GM12878 (cell line): ENCODE measurements around the gene KIF6. TPM values are rescaled to one million over a fixed set of nuclear protein-coding genes. Genes with fewer than 3 reads are reported as not detected.

Experiments
- ATAC-seq: fragments of 200-7000 bp; cut with Tn5 transposase; 3 replicates; pipeline ENCODE4 v1.9.1; 2020; ENCODE audit warnings: mild to moderate bottlenecking, moderate library complexity
- BruUV-seq: library from RNA; stranded (reverse); fragments of 400-500 nt; replicated peaks from 2 replicates; lab custom pipeline; 2021; lab: Mats Ljungman, UMichigan
- CTCF ChIA-PET: fragments of 300-600 bp; sonication (Branson Sonifier 250); formaldehyde crosslinking; extraction: SDS; loops from one replicate; lab custom pipeline; 2021; ENCODE audit warnings: inconsistent platforms; lab: Yijun Ruan, JAX
- POLR2A ChIA-PET: fragments of 350-600 bp; formaldehyde crosslinking; extraction: SDS; loops from one replicate; lab custom pipeline; 2021; ENCODE audit warnings: inconsistent platforms; lab: Charles Lee
- RAD21 ChIA-PET: fragments of 300-600 bp; sonication (Branson Sonifier 250); formaldehyde crosslinking; loops from one replicate; lab custom pipeline; 2023; ENCODE audit warnings: antibody characterized with exemption; ENCODE audit not compliant: unreplicated experiment; lab: Charles Lee
- SMC1A ChIA-PET: fragments of 300-600 bp; sonication (Branson Sonifier 250); formaldehyde crosslinking; loops from one replicate; lab custom pipeline; 2023; ENCODE audit not compliant: unreplicated experiment, uncharacterized antibody; lab: Charles Lee
- DNase-seq: peaks from one replicate; pipeline ENCODE4 v3.0.0-alpha.2; 2011; ENCODE audit warnings: low read depth, low spot score
- FAIRE-seq: peaks from 3 replicates; lab custom pipeline; 2011; peaks lifted over from hg19 to GRCh38; lab: Jason Lieb, UNC
- H2AFZ ChIP-seq: 2 replicates; pipeline ENCODE4 v1.6.0; 2011; ENCODE audit warnings: low read depth, low read length, control low read depth; ENCODE audit not compliant: control insufficient read depth
- H3K27ac ChIP-seq: 2 replicates; pipeline ENCODE4 v1.5.1; 2011; ENCODE audit warnings: control low read depth; ENCODE audit not compliant: control insufficient read depth, insufficient read depth
- H3K27me3 ChIP-seq, 2 experiments: replicated peaks in 1 of 2; 2 replicates each; pipeline versions ENCODE4 v1.6.0 to v1.6.1; 2011; ENCODE audit warnings: low read length in 1 of 2; ENCODE audit not compliant: control insufficient read depth in 2 of 2, insufficient read depth in 2 of 2
- H3K36me3 ChIP-seq, 2 experiments: 2 replicates each; pipeline ENCODE4 v1.5.1; 2011; ENCODE audit warnings: low read length in 1 of 2; ENCODE audit not compliant: control insufficient read depth in 2 of 2, insufficient read depth in 2 of 2
- H3K4me1 ChIP-seq: 2 replicates; pipeline ENCODE4 v1.6.1; 2011; ENCODE audit warnings: mild to moderate bottlenecking, low read length, moderate library complexity, mixed read lengths; ENCODE audit not compliant: control insufficient read depth, insufficient read depth
- H3K4me2 ChIP-seq: 2 replicates; pipeline ENCODE4 v1.6.0; 2011; ENCODE audit warnings: control low read depth; ENCODE audit not compliant: control insufficient read depth, insufficient read depth
- H3K4me3 ChIP-seq: fragments of 200-600 bp; sonication (generic); 2 replicates; pipeline ENCODE4 v1.5.1; 2016
- H3K79me2 ChIP-seq: 2 replicates; pipeline ENCODE4 v1.6.0; 2011; ENCODE audit warnings: low read length; ENCODE audit not compliant: control insufficient read depth, insufficient read depth
- H3K9ac ChIP-seq: 2 replicates; pipeline ENCODE4 v1.8.0; 2011; ENCODE audit warnings: low read length, control low read depth, mixed read lengths; ENCODE audit not compliant: control insufficient read depth, insufficient read depth
- H3K9me3 ChIP-seq: replicated peaks from 3 replicates; pipeline ENCODE4 v1.5.1; 2011; ENCODE audit warnings: mild to moderate bottlenecking, low read length; ENCODE audit not compliant: control insufficient read depth, insufficient read depth
- H4K20me1 ChIP-seq: 2 replicates; pipeline ENCODE4 v1.6.0; 2011; ENCODE audit not compliant: control insufficient read depth, insufficient read depth
- BCLAF1 ChIP-seq: fragments of 450-650 bp; IDR thresholded peaks from 2 replicates; pipeline ENCODE4 v1.6.1; 2017; ENCODE audit warnings: antibody characterized with exemption, mild to moderate bottlenecking, moderate library complexity
- CUX1 ChIP-seq: IDR thresholded peaks from 2 replicates; pipeline ENCODE4 v1.6.1; 2012; ENCODE audit warnings: improper control_type of control experiment, low read depth, low read length; ENCODE audit not compliant: insufficient replicate concordance
- MYC ChIP-seq: IDR thresholded peaks from 2 replicates; pipeline ENCODE4 v1.6.1; 2011; ENCODE audit warnings: mild to moderate bottlenecking, low read length, moderate library complexity, inconsistent platforms; ENCODE audit not compliant: insufficient read depth, insufficient replicate concordance, insufficient read length, severe bottlenecking
- SMARCA5 ChIP-seq: fragments of 450-650 bp; IDR thresholded peaks from 2 replicates; pipeline ENCODE4 v1.6.1; 2017; ENCODE audit warnings: mild to moderate bottlenecking
- USF1 ChIP-seq: IDR thresholded peaks from 2 replicates; pipeline ENCODE4 v1.6.1; 2011; ENCODE audit warnings: borderline replicate concordance, low read depth, mild to moderate bottlenecking, moderate library complexity, mixed read lengths, low read length; ENCODE audit not compliant: insufficient read depth; ENCODE audit errors: extremely low read length
- ZBTB4 ChIP-seq: fragments of 450-650 bp; formaldehyde crosslinking; IDR thresholded peaks from 2 replicates; pipeline ENCODE4 v1.4.0; 2022; ENCODE audit warnings: mild to moderate bottlenecking, moderate library complexity
- ZNF217 ChIP-seq: fragments of 450-650 bp; IDR thresholded peaks from 2 replicates; pipeline ENCODE4 v1.6.1; 2017; ENCODE audit warnings: antibody characterized with exemption, mild to moderate bottlenecking
- ZNF24 ChIP-seq: fragments of 450-650 bp; IDR thresholded peaks from 2 replicates; pipeline ENCODE4 v1.6.1; 2017; ENCODE audit warnings: antibody characterized with exemption, mild to moderate bottlenecking
- WGBS: methylation state at CpG from one replicate; pipeline ENCODE4 v1.1.6; 2016; ENCODE audit warnings: low lambda C conversion rate; ENCODE audit not compliant: insufficient replicate concordance, insufficient coverage; ENCODE audit errors: missing lambda C conversion rate; 5-methylcytosine and 5-hydroxymethylcytosine counted together
- in situ Hi-C: fragments of 300-500 bp; cut with MboI; formaldehyde crosslinking; loops from 9 replicates; pipeline ENCODE4 v1.14.3; 2018; ENCODE audit warnings: mixed read lengths
- intact Hi-C: fragments of 100-400 bp; cut with micrococcal nuclease; formaldehyde crosslinking; loops from one replicate; pipeline ENCODE4 v1.14.2; 2022; ENCODE audit not compliant: unreplicated experiment
- polyA plus RNA-seq, 11 experiments: library from polyadenylated mRNA; depleted of rRNA in 4 of 11; unstranded in 6 of 11; stranded (reverse) in 5 of 11; fragments of >200 nt; fragmentation: Nextera tagmentation in 4 of 11; fragmentation: Illumina TruSeq in 1 of 11; extraction: Ambion mirVana in 4 of 11; extraction: Trizol in 1 of 11; gene quantifications; 1 replicate in 1 of 11; 2 replicates in 10 of 11; pipeline versions ENCODE4 v1.2.1 to v1.2.3, GENCODE V29; 2011 to 2016; ENCODE audit warnings: inconsistent platforms in 2 of 11, missing spikeins in 2 of 11, low read depth in 1 of 11
- total RNA-seq, 4 experiments: library from RNA; depleted of rRNA in 3 of 4; stranded (reverse); fragments of >200 nt in 3 of 4; fragmentation: Illumina TruSeq in 1 of 4; extraction: Trizol in 1 of 4; gene quantifications; 2 replicates each; pipeline versions ENCODE4 v1.2.1 to v1.2.3, GENCODE V29; 2013 to 2021

The KIF6 gene
- total and polyA plus RNA-seq, 10 of the 15 experiments (the other 5 are each of a cell fraction or from before 2014, with no cell fraction given) = 0.09 to 1.0 (median 0.28) TPM

GRCh38 chr6:39387785-39388184 is 337.4 kb downstream of the KIF6 start (continued):
- TF ChIP-seq CUX1 = no peak
- no peak for TF ChIP-seq BCLAF1
- TF ChIP-seq ZNF217 = no peak

GRCh38 chr6:39386487-39386886 is 338.7 kb downstream of the KIF6 start:
- no peaks in the 10 kb centered on the region; the same call in 1 of the 2 replicates for H3K4me1 ChIP-seq
- DNase-seq (no peak), ATAC-seq (no peak), FAIRE-seq (no peak)
- CTCF ChIA-PET = interaction anchor here (1.1 to 3.5 kb wide), 4 partner anchors 9 to 479 kb away, joined by 3 to 15 read pairs (median 6); no protein-coding TSS in a partner anchor
- H3K27ac ChIP-seq = no peak overlapping the region
- RAD21 ChIA-PET = no interaction called here
- BruUV-seq = no TSS peak
- intact Hi-C loops = no loop called here
- no peaks in the 10 kb centered on the region for H3K9me3 ChIP-seq
- H4K20me1 ChIP-seq = no peaks in the 10 kb centered on the region
- no peak overlapping the region for H2AFZ ChIP-seq
- no peak overlapping the region for H3K4me3 ChIP-seq
- 44% methylated on average over 3 of the region's 3 CpGs for WGBS
- H3K9ac ChIP-seq = no peak overlapping the region
- H3K79me2 ChIP-seq = no peaks in the 10 kb centered on the region
- peaks cover 0 to 3% of the 10 kb centered on the region in 2 experiments; a peak in 1 of 4 replicates for H3K27me3 ChIP-seq
- H3K4me2 ChIP-seq = no peak overlapping the region
- in situ Hi-C loops = no loop called here
- SMC1A ChIA-PET = interaction anchor here (1.0 to 1.9 kb wide), 7 partner anchors 8 to 480 kb away, joined by 3 to 5 read pairs (median 3); no protein-coding TSS in a partner anchor
- no peaks in the 10 kb centered on the region for H3K36me3 ChIP-seq
- POLR2A ChIA-PET = no interaction called here
- TF ChIP-seq USF1 = no peak
- TF ChIP-seq SMARCA5 = no peak
- no peak for TF ChIP-seq ZBTB4 (CRISPR knock-in tag)
- TF ChIP-seq MYC = no peak
- no peak for TF ChIP-seq ZNF24
